Omental fat pad (tissue), 4 donors: ENCODE results near the gene GUCA2A. TPM values are rescaled to one million over a fixed set of nuclear protein-coding genes. Genes with fewer than 3 reads are reported as not detected.
"Not testable (repeated sequence)": the region's sequence is repeated elsewhere in the genome, so short reads cannot be mapped to it uniquely, and the experiment has no call there.

ENCODE experiments used
- ATAC-seq: fragments of 150-250 bp; one replicate; pipeline ENCODE4 v1.9.1; 2016; ENCODE audit warnings: mild to moderate bottlenecking, moderate library complexity; ENCODE audit not compliant: low FRiP score
- DNase-seq: peaks from one replicate; pipeline ENCODE4 v3.0.0-alpha.2; 2019; ENCODE audit warnings: low spot score
- CTCF ChIP-seq, 3 donors: fragments of 450-650 bp; IDR thresholded peaks; one replicate each; pipeline ENCODE4 v1.5.1; 2016 to 2017; ENCODE audit warnings: antibody characterized with exemption in 3 of 3, mild to moderate bottlenecking in 3 of 3, moderate library complexity in 2 of 3
- total RNA-seq, 4 donors: library from RNA; depleted of rRNA; stranded (reverse); fragments of >200 nt; gene quantifications; one replicate each; pipeline ENCODE4 v1.1.0, GENCODE V29; 2016

Gene GUCA2A
- not detected for total RNA-seq

- no peak for TF ChIP-seq CTCF (IDR thresholded peaks at IDR 0.05)
- DNase-seq: no peak
- ATAC-seq: no peak
Observed at GRCh38 chr1:42164551-42165420, at the start of gene GUCA2A. TSS of gene GUCA2A (minus strand) at chr1:42164745. CDS start at chr1:42164712, 33 bp downstream.

- no peak for ATAC-seq
- no peak for TF ChIP-seq CTCF (IDR thresholded peaks at IDR 0.05)
- no peak for DNase-seq
Observed at GRCh38 chr1:42211224-42211623, 46.7 kb upstream of the GUCA2A start.

- DNase-seq (no peak), ATAC-seq (no peak)
- no peak for TF ChIP-seq CTCF (IDR thresholded peaks at IDR 0.05)
Observed at GRCh38 chr1:42210421-42211133, 46.0 kb upstream of the GUCA2A start.

GRCh38 chr1:42209526-42210251 lies 45.1 kb upstream of the GUCA2A start:
- DNase-seq: no peak
- ATAC-seq: no peak
- TF ChIP-seq CTCF (IDR thresholded peaks at IDR 0.05): no peak

GRCh38 chr1:42206930-42207329 lies 42.4 kb upstream of the GUCA2A start:
- not testable (repeated sequence) for ATAC-seq, DNase-seq

GRCh38 chr1:42206164-42206563 lies 41.6 kb upstream of the GUCA2A start:
- DNase-seq (no peak), ATAC-seq (no peak)
- no peak for TF ChIP-seq CTCF (IDR thresholded peaks at IDR 0.05)

- DNase-seq (no peak), ATAC-seq (no peak)
- TF ChIP-seq CTCF (IDR thresholded peaks at IDR 0.05): no peak
Observed at GRCh38 chr1:42201986-42202385, 37.4 kb upstream of the GUCA2A start.
